ENCODE measurements around the gene DNAH17. TPM values are rescaled to one million over a fixed set of nuclear protein-coding genes. Genes with fewer than 3 reads are reported as not detected.

Gene DNAH17
- total and polyA plus RNA-seq, 2 of the 13 experiments (the other 11 are each of a cell fraction or from before 2014, with no cell fraction given), result 0.86 to 1.6 TPM

- TF ChIP-seq ZBTB2 (CRISPR knock-in tag; IDR thresholded peaks at IDR 0.05; ENCODE audit: low read depth), result no peak
- TF ChIP-seq, protein P1, sequence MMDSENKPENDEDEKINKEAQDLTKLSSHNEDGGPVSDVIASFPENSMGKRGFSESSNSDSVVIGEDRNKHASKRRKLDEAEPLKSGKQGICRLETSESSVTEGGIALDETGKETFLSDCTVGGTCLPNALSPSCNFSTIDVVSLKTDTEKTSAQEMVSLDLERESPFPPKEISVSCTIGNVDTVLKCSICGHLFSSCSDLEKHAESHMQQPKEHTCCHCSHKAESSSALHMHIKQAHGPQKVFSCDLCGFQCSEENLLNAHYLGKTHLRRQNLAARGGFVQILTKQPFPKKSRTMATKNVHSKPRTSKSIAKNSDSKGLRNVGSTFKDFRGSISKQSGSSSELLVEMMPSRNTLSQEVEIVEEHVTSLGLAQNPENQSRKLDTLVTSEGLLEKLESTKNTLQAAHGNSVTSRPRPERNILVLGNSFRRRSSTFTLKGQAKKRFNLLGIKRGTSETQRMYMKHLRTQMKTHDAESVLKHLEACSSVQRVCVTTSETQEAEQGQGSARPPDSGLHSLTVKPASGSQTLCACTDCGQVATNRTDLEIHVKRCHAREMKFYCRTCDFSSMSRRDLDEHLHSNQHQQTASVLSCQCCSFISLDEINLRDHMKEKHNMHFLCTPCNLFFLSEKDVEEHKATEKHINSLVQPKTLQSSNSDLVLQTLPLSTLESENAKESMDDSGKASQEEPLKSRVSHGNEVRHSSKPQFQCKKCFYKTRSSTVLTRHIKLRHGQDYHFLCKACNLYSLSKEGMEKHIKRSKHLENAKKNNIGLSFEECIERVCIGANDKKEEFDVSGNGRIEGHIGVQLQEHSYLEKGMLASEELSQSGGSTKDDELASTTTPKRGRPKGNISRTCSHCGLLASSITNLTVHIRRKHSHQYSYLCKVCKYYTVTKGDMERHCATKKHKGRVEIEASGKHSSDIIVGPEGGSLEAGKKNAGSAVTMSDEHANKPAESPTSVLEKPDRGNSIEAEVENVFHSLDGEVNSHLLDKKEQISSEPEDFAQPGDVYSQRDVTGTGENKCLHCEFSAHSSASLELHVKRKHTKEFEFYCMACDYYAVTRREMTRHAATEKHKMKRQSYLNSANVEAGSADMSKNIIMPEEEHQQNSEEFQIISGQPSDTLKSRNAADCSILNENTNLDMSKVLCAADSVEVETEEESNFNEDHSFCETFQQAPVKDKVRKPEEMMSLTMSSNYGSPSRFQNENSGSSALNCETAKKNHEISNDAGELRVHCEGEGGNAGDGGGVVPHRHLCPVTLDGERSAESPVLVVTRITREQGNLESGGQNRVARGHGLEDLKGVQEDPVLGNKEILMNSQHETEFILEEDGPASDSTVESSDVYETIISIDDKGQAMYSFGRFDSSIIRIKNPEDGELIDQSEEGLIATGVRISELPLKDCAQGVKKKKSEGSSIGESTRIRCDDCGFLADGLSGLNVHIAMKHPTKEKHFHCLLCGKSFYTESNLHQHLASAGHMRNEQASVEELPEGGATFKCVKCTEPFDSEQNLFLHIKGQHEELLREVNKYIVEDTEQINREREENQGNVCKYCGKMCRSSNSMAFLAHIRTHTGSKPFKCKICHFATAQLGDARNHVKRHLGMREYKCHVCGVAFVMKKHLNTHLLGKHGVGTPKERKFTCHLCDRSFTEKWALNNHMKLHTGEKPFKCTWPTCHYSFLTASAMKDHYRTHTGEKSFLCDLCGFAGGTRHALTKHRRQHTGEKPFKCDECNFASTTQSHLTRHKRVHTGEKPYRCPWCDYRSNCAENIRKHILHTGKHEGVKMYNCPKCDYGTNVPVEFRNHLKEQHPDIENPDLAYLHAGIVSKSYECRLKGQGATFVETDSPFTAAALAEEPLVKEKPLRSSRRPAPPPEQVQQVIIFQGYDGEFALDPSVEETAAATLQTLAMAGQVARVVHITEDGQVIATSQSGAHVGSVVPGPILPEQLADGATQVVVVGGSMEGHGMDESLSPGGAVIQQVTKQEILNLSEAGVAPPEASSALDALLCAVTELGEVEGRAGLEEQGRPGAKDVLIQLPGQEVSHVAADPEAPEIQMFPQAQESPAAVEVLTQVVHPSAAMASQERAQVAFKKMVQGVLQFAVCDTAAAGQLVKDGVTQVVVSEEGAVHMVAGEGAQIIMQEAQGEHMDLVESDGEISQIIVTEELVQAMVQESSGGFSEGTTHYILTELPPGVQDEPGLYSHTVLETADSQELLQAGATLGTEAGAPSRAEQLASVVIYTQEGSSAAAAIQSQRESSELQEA (CRISPR knock-in tag; IDR thresholded peaks at IDR 0.05; ENCODE audit: not compliant biosample characterization), result no peak
Measured at GRCh38 chr17:78522031-78522809, 55.0 kb downstream of the DNAH17 start (continued).

All from HepG2 (cell line).